ENCODE measurements around the gene IBA57. TPM values are rescaled to one million over a fixed set of nuclear protein-coding genes. Genes with fewer than 3 reads are reported as not detected.

IBA57 gene
- total RNA-seq, 4 donors from 2014 or later, result 4.0 to 15.0 (median 11.7) TPM

DNA sequence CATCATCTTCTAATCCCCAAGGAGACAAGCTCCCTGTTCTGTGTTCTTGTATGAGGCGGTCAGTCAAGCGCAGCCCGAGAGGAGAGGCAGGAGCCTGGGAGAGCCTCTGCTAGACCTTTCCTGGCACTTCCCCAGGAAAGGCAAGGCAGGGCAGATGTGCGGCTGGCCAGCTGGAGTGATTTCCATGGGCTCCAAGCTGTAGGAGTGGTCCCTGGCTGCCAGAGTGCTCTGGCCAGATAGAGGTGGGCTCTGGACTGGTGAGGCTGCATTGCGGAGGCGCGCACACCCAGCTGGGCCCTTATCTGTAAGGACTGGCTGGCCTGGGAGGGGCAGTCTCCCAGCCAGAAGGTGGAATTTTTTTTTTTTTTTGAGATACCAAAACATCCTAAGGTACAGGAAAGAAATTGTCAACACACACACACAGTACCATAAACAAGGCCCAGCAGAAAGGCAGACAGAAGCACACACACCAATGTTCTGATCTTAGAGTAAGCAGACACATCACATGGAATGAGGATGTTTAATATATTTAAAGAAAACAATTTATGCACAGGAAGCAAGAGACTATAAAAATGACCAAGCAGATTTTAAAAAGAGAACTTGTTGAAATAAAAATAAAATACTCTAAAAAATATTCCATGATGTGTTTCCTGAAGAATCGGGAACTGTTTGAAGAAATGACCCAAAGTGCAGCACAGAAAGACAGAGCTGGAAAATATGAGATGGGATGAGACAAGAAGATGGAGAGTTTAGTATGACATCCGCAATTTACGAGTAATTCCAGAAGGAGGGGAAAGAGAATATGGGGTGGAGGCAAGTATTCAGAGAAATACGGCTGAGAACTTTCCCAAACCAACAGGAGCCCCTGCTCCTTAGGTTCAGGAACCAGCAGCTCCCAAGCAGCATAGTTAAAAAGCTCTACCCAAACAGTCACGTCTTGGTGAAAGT is 13.4 kb downstream of the IBA57 start:
- Histone ChIP-seq H3K4me1 (peaks cover 0 to 4% of the 10 kb centered on the region in 2 donors), H3K9me3 (no peaks in the 10 kb centered on the region), H3K4me3 (replicated peaks in 1 of 3) (no peak overlapping the region), H3K36me3 (peaks cover 7 to 10% of the 10 kb centered on the region in 2 donors), H3K27ac (peak overlapping the region; percentile 29 to 54 (median 48)), H3K27me3 (no peaks in the 10 kb centered on the region)
- 62 to 65% methylated on average over 12 of the region's 12 CpGs for WGBS, 2 donors
- peak; percentile 75 to 80 for DNase-seq
- TF ChIP-seq POLR2A (IDR thresholded peaks at IDR 0.05), result no peak
- TF ChIP-seq, protein P1, sequence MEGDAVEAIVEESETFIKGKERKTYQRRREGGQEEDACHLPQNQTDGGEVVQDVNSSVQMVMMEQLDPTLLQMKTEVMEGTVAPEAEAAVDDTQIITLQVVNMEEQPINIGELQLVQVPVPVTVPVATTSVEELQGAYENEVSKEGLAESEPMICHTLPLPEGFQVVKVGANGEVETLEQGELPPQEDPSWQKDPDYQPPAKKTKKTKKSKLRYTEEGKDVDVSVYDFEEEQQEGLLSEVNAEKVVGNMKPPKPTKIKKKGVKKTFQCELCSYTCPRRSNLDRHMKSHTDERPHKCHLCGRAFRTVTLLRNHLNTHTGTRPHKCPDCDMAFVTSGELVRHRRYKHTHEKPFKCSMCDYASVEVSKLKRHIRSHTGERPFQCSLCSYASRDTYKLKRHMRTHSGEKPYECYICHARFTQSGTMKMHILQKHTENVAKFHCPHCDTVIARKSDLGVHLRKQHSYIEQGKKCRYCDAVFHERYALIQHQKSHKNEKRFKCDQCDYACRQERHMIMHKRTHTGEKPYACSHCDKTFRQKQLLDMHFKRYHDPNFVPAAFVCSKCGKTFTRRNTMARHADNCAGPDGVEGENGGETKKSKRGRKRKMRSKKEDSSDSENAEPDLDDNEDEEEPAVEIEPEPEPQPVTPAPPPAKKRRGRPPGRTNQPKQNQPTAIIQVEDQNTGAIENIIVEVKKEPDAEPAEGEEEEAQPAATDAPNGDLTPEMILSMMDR (IDR thresholded peaks at IDR 0.05), result no peak
- intact Hi-C loops (cut with DNase I), result no loop called here

DNA sequence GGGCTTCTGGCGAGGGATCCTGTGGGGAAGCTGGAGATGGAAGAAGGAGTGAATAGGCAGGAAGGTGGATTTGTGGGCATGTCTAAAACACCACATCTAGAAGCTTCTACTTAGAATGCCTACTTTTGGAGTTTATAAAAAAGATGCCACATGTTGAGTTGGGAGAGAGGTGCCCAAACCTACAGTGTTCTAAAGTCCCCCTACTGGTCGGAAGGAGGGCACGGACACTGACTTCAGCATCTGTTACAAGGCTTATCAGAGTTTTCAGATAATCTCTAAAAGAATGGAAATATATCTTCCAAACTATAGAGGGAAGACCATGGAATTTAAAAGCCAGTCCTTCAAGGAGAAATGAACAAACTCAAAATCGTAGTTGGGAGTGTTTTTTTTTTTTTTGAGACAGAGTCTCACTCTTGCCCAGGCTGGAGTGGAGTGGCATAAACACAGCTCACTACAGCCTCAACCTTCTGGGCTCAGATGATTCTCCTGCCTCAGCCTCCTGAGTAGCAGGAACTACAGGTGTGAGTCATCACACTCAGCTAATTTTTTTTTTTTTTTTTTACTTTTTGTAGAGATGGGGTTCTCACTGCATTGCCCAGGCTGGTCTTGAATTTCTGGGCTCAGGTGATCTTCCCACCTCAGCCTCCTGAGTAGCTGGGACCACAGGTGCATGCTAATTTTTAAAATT is 14.8 kb downstream of the IBA57 start:
- WGBS, 2 donors, result 83 to 90% methylated on average over 4 of the region's 4 CpGs
- DNase-seq, result no peak

DNA sequence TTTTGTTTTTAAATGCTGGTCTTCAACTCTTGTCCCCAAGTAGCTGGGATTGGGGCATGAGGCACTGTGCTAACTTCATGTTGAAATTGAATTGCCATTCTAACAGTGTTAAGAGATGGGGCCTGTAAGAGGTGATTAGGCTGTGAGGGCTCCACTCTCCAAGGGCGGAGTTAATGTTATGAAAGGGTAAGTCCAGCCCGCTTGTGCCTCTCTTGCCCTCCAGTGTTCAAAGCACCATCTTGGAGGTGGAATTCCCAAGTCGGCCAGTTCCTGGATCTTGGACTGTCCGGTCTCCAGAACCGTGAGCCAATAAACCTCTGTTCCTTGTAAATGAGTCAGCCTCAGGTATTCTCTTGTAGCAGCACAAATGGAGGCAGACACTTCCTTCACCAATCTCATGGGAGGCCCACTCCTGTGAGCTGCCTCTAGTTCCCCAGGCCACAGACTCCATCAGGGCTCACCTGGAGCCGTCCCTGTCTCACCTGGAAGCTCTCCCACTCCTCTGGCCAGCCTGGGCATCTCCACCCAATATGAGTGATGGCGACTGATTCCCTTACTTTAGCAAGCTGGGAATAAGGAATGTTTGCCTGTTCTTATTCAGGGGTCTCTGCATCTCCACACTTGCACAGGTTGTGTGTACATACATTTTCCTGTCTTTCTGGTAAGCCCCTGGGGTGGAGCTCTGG is 15.5 kb downstream of the IBA57 start:
- no peak overlapping the region for H3K27ac ChIP-seq
- peaks cover 0 to 4% of the 10 kb centered on the region in 2 donors for H3K4me1 ChIP-seq
- intact Hi-C loops (cut with DNase I), result no loop called here
- H3K4me3 ChIP-seq (replicated peaks in 1 of 3), result no peak overlapping the region
- 88 to 94% methylated on average over 7 of the region's 7 CpGs for WGBS, 2 donors
- no peaks in the 10 kb centered on the region for H3K9me3 ChIP-seq
- no peak for TF ChIP-seq POLR2A (IDR thresholded peaks at IDR 0.05)
- TF ChIP-seq, protein P1 (IDR thresholded peaks at IDR 0.05), result no peak
- no peaks in the 10 kb centered on the region for H3K36me3 ChIP-seq
- DNase-seq, result no peak
- H3K27me3 ChIP-seq, result no peaks in the 10 kb centered on the region

More for the DNA sequence above, 14.8 kb downstream of the IBA57 start:
- H3K36me3 ChIP-seq, result peaks cover 2 to 4% of the 10 kb centered on the region in 2 donors
- H3K27ac ChIP-seq, result no peak overlapping the region
- H3K27me3 ChIP-seq, result no peaks in the 10 kb centered on the region
- H3K4me3 ChIP-seq (replicated peaks in 1 of 3), result no peak overlapping the region
- peaks cover 0 to 4% of the 10 kb centered on the region in 2 donors for H3K4me1 ChIP-seq
- TF ChIP-seq, protein P1 (IDR thresholded peaks at IDR 0.05), result no peak
- no peak for TF ChIP-seq POLR2A (IDR thresholded peaks at IDR 0.05)
- intact Hi-C loops (cut with DNase I), result no loop called here
- H3K9me3 ChIP-seq, result no peaks in the 10 kb centered on the region

DNA sequence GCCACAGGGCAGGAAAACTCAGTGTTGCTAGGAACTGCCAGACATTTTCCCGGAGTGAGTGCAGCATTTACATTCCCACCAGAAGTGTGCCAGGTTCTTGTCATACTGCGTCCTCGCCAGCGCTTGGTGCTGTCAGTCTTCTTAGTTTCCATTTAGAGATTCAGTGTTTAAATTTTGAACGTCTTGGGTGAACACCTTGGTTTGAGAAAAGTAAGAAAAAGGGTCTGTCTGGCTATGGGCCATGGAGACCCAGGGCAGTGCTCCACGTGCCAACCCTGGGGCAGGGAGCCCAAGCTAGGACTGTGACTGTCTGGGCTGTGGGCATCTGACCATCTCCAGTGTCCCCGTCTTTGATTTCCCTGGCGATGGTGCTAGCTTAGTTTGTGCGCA is 16.0 kb downstream of the IBA57 start:
- H3K9me3 ChIP-seq, result no peaks in the 10 kb centered on the region
- H3K27ac ChIP-seq, result no peak overlapping the region
- WGBS, 2 donors, result 91% methylated on average over 9 of the region's 9 CpGs
- peaks cover 0 to 4% of the 10 kb centered on the region in 2 donors for H3K4me1 ChIP-seq
- no peak for DNase-seq
- TF ChIP-seq, protein P1 (IDR thresholded peaks at IDR 0.05), result no peak
- no peak for TF ChIP-seq POLR2A (IDR thresholded peaks at IDR 0.05)
- intact Hi-C loops (cut with DNase I), result no loop called here
- no peak overlapping the region for H3K4me3 ChIP-seq (replicated peaks in 1 of 3)
- H3K36me3 ChIP-seq, result no peaks in the 10 kb centered on the region
- no peaks in the 10 kb centered on the region for H3K27me3 ChIP-seq
